IPS-18a (cell line): ENCODE data around the gene OXCT1.
A peak's percentile ranks its signal among the peaks of the same experiment; 100 is the strongest.

ENCODE experiments used
- H3K27ac ChIP-seq: one replicate; pipeline ENCODE4 v1.5.1; 2013; ENCODE audit warnings: low read length
- H3K27me3 ChIP-seq: one replicate; pipeline ENCODE4 v1.6.1; 2013; ENCODE audit warnings: mild to moderate bottlenecking, low read length; ENCODE audit not compliant: control insufficient read depth, insufficient read depth
- H3K36me3 ChIP-seq: one replicate; pipeline ENCODE4 v1.6.1; 2013; ENCODE audit warnings: low read depth, low read length; ENCODE audit not compliant: control insufficient read depth
- H3K4me1 ChIP-seq: one replicate; pipeline ENCODE4 v1.6.1; 2013; ENCODE audit warnings: low read depth, low read length; ENCODE audit not compliant: control insufficient read depth
- H3K4me3 ChIP-seq: one replicate; pipeline ENCODE4 v1.5.1; 2013; ENCODE audit warnings: low read length
- H3K9ac ChIP-seq: one replicate; pipeline ENCODE4 v1.6.1; 2013; ENCODE audit warnings: mild to moderate bottlenecking, low read length, moderate library complexity
- H3K9me3 ChIP-seq: one replicate; pipeline ENCODE4 v1.6.1; 2013; ENCODE audit warnings: low read depth, low read length; ENCODE audit not compliant: control insufficient read depth

OXCT1 gene

DNA sequence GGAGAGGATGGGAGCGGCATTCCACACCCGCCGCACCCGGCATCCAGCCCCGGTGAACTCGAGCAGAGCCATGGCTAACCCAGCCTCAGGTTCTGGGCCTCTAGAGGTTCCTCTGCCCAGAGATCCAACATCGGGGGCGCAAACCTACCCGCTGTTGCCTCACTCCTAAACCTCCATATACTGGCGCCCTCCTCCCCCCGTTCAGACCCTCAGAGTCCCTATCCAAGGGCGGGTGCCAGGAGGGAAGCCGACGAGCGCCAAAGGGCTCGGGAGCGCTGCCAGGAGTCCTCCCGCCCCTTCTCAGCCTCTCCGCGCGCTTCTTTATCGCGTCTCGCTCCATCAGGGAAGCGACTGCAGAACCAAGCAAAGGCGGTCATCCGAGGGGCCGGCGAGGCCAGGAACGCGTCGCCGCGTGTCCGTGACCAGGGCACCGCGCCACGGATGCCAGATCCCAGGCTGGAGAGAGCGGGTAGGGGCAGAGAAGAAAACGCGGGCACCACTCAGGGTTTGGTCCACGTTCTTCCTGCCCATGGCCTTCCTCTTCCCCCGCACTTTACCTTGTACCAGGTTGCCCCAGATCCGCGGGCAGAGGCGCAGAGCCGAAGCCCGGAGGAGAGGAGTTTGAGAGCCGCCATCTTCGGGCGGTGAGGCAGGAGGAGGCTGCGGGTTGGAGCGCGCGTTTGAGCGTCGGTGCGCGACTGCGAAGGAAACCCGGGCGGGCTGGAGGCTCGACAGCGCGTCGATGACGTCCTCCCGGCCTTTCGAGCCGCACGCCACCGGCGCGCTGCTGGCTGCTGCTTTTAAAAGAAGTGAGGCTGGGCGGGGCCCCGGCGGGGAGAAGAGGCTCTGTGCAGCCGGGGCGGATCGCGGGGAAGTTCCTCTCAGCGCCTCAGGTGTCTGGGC, at the start of gene OXCT1:
Gene OXCT1, minus strand, starts transcription at position 702 of the 903 bp plus-strand sequence. Its CDS starts 67 bp downstream, at position 635.
- H3K27ac ChIP-seq: no peak within 1 kb of the TSS
- peak within 1 kb of the TSS; percentile 93 for H3K4me3 ChIP-seq
- no peaks in the 10 kb centered on the region for H3K9me3 ChIP-seq
- no peaks in the 10 kb centered on the region for H3K36me3 ChIP-seq
- H3K4me1 ChIP-seq: peaks cover 5% of the 10 kb centered on the region
- H3K9ac ChIP-seq: peak within 1 kb of the TSS; percentile 85
- peaks cover 30% of the 10 kb centered on the region for H3K27me3 ChIP-seq

DNA sequence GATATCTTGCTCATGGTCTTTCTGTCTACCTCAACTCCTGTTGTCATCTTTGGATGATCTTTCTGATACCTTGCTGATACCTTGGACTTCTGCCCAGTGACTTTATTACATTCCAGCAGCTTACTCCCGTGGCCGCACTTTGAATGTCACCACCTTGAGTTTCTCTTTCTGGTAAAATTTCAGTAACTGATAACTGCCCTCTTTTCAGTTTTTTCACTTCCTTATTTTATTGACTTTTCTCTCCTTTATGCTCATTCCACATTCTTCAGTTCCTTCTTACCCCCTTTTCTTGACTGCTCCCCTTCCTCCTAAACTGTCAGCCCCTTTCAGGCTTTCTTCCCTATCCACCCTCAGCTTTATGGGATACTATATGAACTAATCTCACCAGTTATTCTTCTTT, 47.9 kb upstream of the OXCT1 start:
- H3K4me1 ChIP-seq: no peaks in the 10 kb centered on the region
- no peaks in the 10 kb centered on the region for H3K27me3 ChIP-seq
- no peak overlapping the region for H3K27ac ChIP-seq
- no peak overlapping the region for H3K4me3 ChIP-seq
- peaks cover 59% of the 10 kb centered on the region for H3K36me3 ChIP-seq
- no peak overlapping the region for H3K9ac ChIP-seq
- H3K9me3 ChIP-seq: no peaks in the 10 kb centered on the region

DNA sequence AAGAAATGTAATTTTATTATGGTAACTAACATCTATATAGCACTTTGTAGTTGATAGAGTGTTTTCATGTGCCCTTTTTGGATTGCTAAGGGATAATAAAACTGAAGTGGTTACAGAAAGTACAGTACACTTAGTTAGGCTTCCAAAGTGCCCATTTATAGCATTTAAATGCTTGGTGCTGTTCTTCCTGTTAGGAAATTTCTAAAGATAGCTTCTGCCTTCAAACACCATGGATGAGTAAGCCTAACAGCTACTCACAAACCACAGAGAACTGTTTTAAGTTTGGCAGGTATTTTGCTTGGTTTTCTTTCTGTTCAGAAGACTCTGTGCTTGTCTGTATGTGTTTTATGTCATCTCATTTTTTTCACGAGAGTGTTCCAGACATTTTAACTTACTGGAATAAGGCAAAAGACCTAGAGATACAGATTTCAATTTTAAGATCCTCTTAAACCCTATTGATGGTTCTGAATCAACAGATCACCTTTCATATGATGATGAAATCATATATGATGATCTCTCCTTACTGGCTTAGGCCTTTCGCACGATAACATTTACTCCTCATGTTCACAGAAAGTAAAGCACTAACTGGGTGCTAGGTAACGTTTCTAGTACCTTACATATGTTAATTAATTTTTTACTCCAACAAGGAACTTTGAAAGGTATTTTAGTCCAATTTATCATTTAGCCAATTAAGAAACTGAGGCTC, 38.3 kb upstream of the OXCT1 start:
- peaks cover 60% of the 10 kb centered on the region for H3K36me3 ChIP-seq
- no peaks in the 10 kb centered on the region for H3K9me3 ChIP-seq
- peaks cover under 1% of the 10 kb centered on the region for H3K4me1 ChIP-seq
- no peak overlapping the region for H3K27ac ChIP-seq
- no peak overlapping the region for H3K4me3 ChIP-seq
- no peak overlapping the region for H3K9ac ChIP-seq
- no peaks in the 10 kb centered on the region for H3K27me3 ChIP-seq

DNA sequence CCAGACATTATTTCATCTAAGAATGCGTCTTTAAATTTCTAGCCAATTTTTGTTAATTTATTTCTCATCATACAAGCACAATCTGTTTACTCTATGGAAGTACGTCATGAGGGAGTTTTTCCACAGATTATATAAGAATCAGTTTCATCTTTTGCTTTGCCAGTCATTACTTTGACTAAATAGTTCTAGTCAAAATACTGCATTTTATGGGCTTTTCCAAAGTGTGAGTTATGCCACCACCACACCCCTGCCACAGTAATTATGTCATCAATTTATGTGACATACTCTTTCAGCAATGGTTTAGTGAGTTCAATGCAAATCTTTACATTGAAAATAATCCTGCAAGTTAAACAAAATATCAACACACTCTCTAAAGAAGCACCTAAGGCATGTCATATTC, 35.9 kb upstream of the OXCT1 start:
- Histone ChIP-seq H3K36me3 (peaks cover 38% of the 10 kb centered on the region), H3K9ac (no peak overlapping the region), H3K4me3 (no peak overlapping the region), H3K27me3 (peaks cover 4% of the 10 kb centered on the region), H3K9me3 (no peaks in the 10 kb centered on the region), H3K4me1 (peaks cover 4% of the 10 kb centered on the region), H3K27ac (no peak overlapping the region)

DNA sequence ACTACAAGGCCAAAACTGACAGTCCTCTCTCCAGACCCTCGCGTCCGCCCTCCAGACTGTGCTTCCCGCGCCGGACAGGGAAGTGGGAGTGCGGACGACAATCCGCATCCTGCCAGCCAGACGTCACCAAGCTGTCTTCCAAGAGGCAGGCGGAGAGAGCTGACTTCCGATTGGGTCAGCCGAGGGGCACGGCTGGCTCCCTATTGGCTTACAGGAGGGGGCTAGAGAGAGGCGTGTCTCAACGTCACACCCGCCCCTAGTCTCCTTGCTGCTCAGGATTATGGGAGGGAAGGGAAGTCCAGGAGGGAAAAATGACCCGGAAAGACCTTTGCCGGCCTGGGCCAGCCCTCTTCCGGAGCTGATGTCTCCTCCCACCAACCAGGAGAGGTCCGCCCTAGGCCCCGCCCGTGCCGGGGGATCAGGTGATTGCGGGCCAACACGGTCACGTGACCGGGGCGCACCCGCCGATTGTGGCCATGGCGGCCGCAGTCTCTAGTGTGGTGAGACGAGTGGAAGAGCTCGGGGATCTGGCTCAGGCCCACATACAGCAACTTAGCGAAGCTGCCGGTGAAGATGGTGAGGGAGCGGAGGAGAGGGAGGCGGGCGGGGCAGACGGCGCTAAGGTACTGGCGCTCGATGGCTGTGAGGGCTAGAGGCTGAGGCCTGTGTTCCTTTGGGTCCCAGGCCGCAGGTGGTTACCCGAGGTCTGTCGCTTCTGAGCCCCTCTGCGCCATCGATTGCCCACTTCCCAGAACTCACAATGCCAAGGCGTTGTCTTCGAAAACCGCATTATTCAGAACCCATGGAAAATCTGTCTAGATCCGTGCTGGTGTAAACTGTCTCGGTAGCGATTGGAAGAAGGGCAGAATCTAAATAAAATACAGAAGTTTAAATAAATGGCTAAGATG, 33.9 kb upstream of the OXCT1 start, which contains the start of gene RIMOC1:
Gene RIMOC1, plus strand, starts transcription at position 453 of the 908 bp plus-strand sequence. Its CDS starts 24 bp downstream, at position 477.
- Histone ChIP-seq H3K4me3 (peak within 1 kb of the TSS; percentile 94), H3K4me1 (peaks cover 4% of the 10 kb centered on the region), H3K9me3 (no peaks in the 10 kb centered on the region), H3K27me3 (peaks cover 4% of the 10 kb centered on the region), H3K36me3 (peaks cover 22% of the 10 kb centered on the region), H3K27ac (peak within 1 kb of the TSS; percentile 81), H3K9ac (peak within 1 kb of the TSS; percentile 92)

DNA sequence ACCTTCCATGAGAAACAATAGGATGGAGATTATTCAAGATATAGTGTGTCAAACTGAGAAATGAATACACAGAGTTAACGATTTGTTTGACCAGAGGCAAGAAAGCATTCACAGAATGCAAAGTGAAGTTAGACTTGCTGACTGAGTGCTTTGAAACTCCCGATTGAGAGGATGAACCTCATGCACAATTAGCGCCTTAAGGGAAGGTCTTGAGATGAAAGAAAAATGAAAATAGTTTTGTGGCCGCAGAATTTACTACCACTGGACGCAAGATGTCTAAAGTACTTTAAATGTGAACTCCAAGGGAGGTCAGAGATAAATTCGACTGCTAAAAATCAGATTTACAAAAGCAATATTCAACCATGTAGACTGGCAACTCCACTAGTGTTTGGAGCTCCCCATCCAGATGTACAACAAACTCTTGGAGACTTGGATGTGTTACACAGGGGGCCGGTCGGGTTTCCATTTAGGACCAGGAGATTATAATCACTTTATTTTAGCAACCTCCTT, 33.2 kb upstream of the OXCT1 start:
- H3K36me3 ChIP-seq: peaks cover 16% of the 10 kb centered on the region
- H3K9ac ChIP-seq: peak overlapping the region; percentile 40
- peaks cover 4% of the 10 kb centered on the region for H3K27me3 ChIP-seq
- peaks cover 4% of the 10 kb centered on the region for H3K4me1 ChIP-seq
- H3K27ac ChIP-seq: peak overlapping the region; percentile 3
- no peaks in the 10 kb centered on the region for H3K9me3 ChIP-seq
- H3K4me3 ChIP-seq: peak overlapping the region; percentile 56

DNA sequence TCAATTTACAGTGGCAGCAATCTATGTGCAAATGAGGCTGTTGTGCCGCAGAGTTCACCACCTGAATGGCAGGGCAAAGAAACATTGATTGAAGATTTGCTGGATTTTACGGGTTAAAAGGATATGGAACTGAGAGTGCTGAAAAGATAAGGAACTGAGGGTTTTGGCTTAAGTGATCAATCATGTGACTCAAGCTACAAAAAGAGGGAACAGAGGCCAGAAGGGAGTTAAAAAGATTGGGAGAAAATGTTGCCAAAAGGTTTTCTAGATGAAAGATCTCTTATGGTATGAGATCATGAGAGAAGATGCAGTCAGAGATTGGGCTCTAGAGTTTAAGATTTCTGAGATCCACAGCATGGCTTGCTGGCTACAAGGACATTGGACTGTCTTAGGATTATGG, 26.0 kb upstream of the OXCT1 start:
- H3K9me3 ChIP-seq: no peaks in the 10 kb centered on the region
- H3K4me3 ChIP-seq: no peak overlapping the region
- H3K4me1 ChIP-seq: no peaks in the 10 kb centered on the region
- no peak overlapping the region for H3K27ac ChIP-seq
- peaks cover 8% of the 10 kb centered on the region for H3K27me3 ChIP-seq
- no peaks in the 10 kb centered on the region for H3K36me3 ChIP-seq
- no peak overlapping the region for H3K9ac ChIP-seq

DNA sequence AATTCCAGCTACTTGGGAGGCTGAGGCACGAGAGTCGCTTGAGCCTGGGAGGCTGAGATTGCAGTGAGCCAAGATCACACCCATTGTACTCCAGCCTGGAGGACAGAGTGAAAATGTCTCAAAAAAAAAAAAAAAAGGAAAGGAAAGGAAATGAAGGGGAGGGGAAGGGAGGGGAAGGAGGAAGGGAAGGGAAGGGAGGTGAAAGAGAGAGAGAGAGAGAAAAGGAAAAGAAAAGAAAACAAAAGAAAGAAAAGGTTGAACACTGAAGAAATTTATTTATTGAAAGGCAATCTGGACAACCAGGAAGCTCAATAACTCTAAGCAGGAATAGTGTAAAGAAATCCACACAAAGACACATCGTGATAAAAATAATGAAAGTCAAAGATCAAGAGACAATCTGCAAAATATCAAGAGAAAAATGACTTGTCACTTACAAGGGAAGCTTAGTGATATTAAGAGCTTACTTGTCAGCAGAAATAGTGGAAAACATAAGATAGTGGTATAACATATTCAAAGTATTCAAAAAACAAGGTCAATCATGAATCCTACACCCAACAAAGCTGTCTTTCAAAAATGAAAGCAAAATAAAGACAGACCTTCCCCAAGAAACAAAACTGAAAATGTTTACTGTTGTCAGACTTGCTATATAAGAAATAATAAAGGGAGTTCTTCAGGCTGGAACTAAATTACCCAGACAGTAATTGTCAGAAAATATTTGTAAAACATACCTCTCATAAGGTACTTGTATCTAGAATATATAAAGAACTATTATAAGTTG, 23.0 kb upstream of the OXCT1 start:
- no peak overlapping the region for H3K4me3 ChIP-seq
- no peak overlapping the region for H3K9ac ChIP-seq
- H3K27ac ChIP-seq: no peak overlapping the region

DNA sequence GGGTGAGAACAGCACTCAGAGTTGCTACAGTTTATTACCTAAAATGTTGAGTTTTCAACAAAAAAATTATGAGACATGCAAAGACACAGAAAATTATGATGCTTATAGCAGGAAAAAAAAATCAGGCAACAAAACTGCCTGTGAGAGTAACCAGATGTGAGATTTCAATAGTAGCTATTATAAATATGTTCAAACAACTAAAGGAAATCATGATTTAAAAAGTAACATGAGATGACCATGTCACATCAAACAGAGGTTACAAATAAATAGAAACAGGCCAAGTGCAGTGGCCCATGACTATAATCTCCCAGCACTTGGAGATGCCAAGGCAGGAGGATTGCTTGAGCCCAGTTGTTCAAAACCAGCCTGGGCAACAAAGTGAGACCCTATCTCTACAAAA, 21.8 kb upstream of the OXCT1 start:
- no peaks in the 10 kb centered on the region for H3K36me3 ChIP-seq
- H3K4me3 ChIP-seq: no peak overlapping the region
- no peak overlapping the region for H3K27ac ChIP-seq
- H3K9me3 ChIP-seq: peaks cover 4% of the 10 kb centered on the region
- no peak overlapping the region for H3K9ac ChIP-seq
- peaks cover 8% of the 10 kb centered on the region for H3K27me3 ChIP-seq
- no peaks in the 10 kb centered on the region for H3K4me1 ChIP-seq

More for the DNA sequence above, 23.0 kb upstream of the OXCT1 start:
- Histone ChIP-seq H3K36me3 (no peaks in the 10 kb centered on the region), H3K4me1 (no peaks in the 10 kb centered on the region), H3K9me3 (peaks cover 3% of the 10 kb centered on the region), H3K27me3 (peaks cover 8% of the 10 kb centered on the region)

DNA sequence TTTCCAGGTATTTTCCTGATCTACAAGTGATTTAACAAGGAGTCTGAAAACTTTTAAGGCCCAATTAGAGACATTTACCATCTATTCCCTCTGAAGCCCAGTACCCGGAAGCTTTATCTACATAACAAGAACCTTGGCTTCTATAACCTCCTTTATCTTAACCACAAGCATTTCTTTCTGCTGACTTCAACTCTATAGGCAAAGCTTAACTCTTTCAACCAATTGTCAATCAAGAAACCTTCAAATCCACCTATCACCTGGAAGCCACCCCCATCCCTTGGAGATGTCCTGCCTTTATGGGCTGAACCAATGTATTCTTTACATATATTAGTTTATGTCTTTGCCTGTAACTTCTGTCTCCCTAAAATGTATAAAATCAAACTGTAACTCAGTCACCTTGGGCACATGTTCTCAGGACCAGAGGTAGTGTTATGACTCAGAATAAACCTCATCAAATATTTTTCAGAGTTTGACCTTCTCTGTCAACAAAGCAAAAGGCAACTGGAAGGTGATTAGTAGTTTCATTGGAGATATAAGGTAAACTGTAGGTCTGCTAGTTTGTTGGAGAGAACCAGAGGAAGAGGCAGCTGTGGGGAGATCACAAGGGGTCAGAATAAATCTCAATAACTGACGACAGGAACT, 21.0 kb upstream of the OXCT1 start:
- H3K36me3 ChIP-seq: no peaks in the 10 kb centered on the region
- H3K27ac ChIP-seq: no peak overlapping the region
- peaks cover 8% of the 10 kb centered on the region for H3K27me3 ChIP-seq
- no peaks in the 10 kb centered on the region for H3K4me1 ChIP-seq
- peaks cover 4% of the 10 kb centered on the region for H3K9me3 ChIP-seq
- no peak overlapping the region for H3K4me3 ChIP-seq
- no peak overlapping the region for H3K9ac ChIP-seq
